A673 (cell line): ENCODE measurements around the gene FKBP14.

Experiments
- EZH2 ChIP-seq: fragments of 200-600 bp; sonication (generic); IDR thresholded peaks from 2 replicates; pipeline ENCODE4 v1.6.1; 2017; ENCODE audit warnings: borderline replicate concordance, low read depth, mild to moderate bottlenecking, mixed read lengths, antibody characterized with exemption, low read length; ENCODE audit not compliant: poor library complexity, severe bottlenecking
- TF ChIP-seq, protein P1 (sequence below): fragments of 300-800, 200-600 bp; sonication (generic); conservative IDR thresholded peaks from 2 replicates; pipeline ENCODE4 v1.5.1; 2017; ENCODE audit warnings: low read depth, mild to moderate bottlenecking, antibody characterized with exemption, low read length, moderate library complexity, mixed read lengths

DNA sequence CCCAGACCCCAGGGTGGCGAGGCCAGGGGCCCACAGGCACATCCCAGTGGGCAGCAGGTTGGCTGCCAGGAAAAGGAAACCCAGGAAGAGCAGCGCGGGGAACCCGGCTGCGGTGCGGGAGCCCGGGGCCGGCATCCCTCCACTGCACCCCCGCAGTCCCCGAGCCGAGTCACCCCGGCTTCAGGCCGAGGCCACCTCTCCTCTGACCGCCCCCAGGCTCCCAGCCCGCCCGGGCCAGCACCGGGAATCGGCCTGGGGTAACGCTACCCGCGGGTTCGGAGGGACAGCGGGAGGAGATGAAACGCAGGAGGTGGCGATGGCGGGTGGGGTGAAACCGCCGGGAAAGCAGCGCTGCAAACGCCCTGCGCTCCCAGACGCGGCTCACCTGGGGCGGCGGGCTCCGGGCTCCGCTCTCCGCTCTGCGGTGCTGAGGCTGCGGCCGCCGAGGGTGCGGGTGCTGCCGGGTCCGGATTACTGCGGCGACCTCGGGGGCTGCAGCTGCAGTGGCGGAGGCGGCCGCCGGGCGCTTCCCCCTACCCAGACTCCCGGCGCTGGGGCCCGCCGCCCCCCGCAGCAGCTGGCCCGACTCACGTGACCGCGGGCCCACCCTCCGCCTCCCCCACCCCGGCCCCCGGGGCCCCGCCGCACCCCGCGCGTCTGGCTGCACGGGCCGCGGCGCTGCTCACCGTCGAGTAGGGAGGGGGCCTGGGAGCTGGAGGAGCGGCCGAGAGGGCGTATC lies 37.1 kb downstream of the FKBP14 start, which contains the start of gene SCRN1:
- TF ChIP-seq, protein P1, sequence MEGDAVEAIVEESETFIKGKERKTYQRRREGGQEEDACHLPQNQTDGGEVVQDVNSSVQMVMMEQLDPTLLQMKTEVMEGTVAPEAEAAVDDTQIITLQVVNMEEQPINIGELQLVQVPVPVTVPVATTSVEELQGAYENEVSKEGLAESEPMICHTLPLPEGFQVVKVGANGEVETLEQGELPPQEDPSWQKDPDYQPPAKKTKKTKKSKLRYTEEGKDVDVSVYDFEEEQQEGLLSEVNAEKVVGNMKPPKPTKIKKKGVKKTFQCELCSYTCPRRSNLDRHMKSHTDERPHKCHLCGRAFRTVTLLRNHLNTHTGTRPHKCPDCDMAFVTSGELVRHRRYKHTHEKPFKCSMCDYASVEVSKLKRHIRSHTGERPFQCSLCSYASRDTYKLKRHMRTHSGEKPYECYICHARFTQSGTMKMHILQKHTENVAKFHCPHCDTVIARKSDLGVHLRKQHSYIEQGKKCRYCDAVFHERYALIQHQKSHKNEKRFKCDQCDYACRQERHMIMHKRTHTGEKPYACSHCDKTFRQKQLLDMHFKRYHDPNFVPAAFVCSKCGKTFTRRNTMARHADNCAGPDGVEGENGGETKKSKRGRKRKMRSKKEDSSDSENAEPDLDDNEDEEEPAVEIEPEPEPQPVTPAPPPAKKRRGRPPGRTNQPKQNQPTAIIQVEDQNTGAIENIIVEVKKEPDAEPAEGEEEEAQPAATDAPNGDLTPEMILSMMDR = no peak
- TF ChIP-seq EZH2 = no peak
